Measurements from ENCODE around the gene HEBP2. TPM values are rescaled to one million over a fixed set of nuclear protein-coding genes. Genes with fewer than 3 reads are reported as not detected.

Gene HEBP2
- total and polyA plus RNA-seq, 2 of the 13 experiments (the other 11 are each of a cell fraction or from before 2014, with no cell fraction given), result 16.0 to 72.8 TPM

DNA sequence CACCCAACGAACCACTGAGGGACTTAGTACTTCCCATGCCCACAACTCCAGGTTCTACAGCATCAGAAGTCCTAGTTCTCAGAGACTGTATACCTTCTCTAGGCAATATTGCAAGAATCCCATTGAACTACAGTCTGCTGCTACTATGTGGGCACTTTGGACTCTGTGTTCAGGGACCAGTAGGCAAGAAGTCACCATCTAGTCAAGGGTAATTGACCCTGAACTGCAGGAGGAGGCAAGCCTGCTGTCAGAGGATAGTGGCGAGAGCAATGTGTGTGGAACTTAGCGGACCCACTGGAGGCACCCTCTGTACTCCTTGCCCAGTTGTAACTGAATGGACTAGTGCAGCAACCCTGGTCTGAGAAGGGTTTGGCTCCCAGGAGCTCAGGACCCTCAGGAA, 15.7 kb downstream of the HEBP2 start (continued):
- TF ChIP-seq NRL (CRISPR knock-in tag; IDR thresholded peaks at IDR 0.05; ENCODE audit: borderline replicate concordance) (no peak), SOX5 (CRISPR knock-in tag; IDR thresholded peaks at IDR 0.05; ENCODE audit: borderline replicate concordance) (no peak), POLR2AphosphoS2 (IDR thresholded peaks at IDR 0.05; ENCODE audit: low read depth, low read length) (no peak), SALL1 (CRISPR knock-in tag; IDR thresholded peaks at IDR 0.05) (peak; percentile 62), RBM22 (optimal IDR thresholded peaks at IDR 0.05; ENCODE audit: low read length) (peak; percentile 82), ZNF670 (CRISPR knock-in tag; IDR thresholded peaks at IDR 0.05; ENCODE audit: borderline replicate concordance) (no peak), NAIF1 (CRISPR knock-in tag; IDR thresholded peaks at IDR 0.05; ENCODE audit: borderline replicate concordance) (no peak), GZF1 (CRISPR knock-in tag; IDR thresholded peaks at IDR 0.05) (no peak), MXI1 (IDR thresholded peaks at IDR 0.05; ENCODE audit: borderline replicate concordance, low read depth, low read length) (peak; percentile 18; the same call in 1 of the 3 replicates), ARNT (IDR thresholded peaks at IDR 0.05) (no peak), MED13 (CRISPR knock-in tag; IDR thresholded peaks at IDR 0.05) (no peak), ZNF7 (CRISPR knock-in tag; IDR thresholded peaks at IDR 0.05) (no peak), XBP1 (CRISPR knock-in tag; IDR thresholded peaks at IDR 0.05) (no peak), MEIS2 (CRISPR knock-in tag; IDR thresholded peaks at IDR 0.05) (no peak)
- TF ChIP-seq, protein P1, sequence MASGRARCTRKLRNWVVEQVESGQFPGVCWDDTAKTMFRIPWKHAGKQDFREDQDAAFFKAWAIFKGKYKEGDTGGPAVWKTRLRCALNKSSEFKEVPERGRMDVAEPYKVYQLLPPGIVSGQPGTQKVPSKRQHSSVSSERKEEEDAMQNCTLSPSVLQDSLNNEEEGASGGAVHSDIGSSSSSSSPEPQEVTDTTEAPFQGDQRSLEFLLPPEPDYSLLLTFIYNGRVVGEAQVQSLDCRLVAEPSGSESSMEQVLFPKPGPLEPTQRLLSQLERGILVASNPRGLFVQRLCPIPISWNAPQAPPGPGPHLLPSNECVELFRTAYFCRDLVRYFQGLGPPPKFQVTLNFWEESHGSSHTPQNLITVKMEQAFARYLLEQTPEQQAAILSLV (CRISPR knock-in tag; IDR thresholded peaks at IDR 0.05; ENCODE audit: borderline replicate concordance), result 0 out of 2 replicates have a peak, but pooled peaks have one; percentile 28
- TF ChIP-seq, protein P2, sequence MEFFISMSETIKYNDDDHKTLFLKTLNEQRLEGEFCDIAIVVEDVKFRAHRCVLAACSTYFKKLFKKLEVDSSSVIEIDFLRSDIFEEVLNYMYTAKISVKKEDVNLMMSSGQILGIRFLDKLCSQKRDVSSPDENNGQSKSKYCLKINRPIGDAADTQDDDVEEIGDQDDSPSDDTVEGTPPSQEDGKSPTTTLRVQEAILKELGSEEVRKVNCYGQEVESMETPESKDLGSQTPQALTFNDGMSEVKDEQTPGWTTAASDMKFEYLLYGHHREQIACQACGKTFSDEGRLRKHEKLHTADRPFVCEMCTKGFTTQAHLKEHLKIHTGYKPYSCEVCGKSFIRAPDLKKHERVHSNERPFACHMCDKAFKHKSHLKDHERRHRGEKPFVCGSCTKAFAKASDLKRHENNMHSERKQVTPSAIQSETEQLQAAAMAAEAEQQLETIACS (CRISPR knock-in tag; IDR thresholded peaks at IDR 0.05), result no peak
- TF ChIP-seq, protein P3, sequence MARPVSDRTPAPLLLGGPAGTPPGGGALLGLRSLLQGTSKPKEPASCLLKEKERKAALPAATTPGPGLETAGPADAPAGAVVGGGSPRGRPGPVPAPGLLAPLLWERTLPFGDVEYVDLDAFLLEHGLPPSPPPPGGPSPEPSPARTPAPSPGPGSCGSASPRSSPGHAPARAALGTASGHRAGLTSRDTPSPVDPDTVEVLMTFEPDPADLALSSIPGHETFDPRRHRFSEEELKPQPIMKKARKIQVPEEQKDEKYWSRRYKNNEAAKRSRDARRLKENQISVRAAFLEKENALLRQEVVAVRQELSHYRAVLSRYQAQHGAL (CRISPR knock-in tag; IDR thresholded peaks at IDR 0.05; ENCODE audit: not compliant biosample characterization), result no peak
- TF ChIP-seq, protein P4, sequence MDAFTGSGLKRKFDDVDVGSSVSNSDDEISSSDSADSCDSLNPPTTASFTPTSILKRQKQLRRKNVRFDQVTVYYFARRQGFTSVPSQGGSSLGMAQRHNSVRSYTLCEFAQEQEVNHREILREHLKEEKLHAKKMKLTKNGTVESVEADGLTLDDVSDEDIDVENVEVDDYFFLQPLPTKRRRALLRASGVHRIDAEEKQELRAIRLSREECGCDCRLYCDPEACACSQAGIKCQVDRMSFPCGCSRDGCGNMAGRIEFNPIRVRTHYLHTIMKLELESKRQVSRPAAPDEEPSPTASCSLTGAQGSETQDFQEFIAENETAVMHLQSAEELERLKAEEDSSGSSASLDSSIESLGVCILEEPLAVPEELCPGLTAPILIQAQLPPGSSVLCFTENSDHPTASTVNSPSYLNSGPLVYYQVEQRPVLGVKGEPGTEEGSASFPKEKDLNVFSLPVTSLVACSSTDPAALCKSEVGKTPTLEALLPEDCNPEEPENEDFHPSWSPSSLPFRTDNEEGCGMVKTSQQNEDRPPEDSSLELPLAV (CRISPR knock-in tag; conservative IDR thresholded peaks at IDR 0.05; ENCODE audit: low read depth), result no peak
- TF ChIP-seq, protein P5, sequence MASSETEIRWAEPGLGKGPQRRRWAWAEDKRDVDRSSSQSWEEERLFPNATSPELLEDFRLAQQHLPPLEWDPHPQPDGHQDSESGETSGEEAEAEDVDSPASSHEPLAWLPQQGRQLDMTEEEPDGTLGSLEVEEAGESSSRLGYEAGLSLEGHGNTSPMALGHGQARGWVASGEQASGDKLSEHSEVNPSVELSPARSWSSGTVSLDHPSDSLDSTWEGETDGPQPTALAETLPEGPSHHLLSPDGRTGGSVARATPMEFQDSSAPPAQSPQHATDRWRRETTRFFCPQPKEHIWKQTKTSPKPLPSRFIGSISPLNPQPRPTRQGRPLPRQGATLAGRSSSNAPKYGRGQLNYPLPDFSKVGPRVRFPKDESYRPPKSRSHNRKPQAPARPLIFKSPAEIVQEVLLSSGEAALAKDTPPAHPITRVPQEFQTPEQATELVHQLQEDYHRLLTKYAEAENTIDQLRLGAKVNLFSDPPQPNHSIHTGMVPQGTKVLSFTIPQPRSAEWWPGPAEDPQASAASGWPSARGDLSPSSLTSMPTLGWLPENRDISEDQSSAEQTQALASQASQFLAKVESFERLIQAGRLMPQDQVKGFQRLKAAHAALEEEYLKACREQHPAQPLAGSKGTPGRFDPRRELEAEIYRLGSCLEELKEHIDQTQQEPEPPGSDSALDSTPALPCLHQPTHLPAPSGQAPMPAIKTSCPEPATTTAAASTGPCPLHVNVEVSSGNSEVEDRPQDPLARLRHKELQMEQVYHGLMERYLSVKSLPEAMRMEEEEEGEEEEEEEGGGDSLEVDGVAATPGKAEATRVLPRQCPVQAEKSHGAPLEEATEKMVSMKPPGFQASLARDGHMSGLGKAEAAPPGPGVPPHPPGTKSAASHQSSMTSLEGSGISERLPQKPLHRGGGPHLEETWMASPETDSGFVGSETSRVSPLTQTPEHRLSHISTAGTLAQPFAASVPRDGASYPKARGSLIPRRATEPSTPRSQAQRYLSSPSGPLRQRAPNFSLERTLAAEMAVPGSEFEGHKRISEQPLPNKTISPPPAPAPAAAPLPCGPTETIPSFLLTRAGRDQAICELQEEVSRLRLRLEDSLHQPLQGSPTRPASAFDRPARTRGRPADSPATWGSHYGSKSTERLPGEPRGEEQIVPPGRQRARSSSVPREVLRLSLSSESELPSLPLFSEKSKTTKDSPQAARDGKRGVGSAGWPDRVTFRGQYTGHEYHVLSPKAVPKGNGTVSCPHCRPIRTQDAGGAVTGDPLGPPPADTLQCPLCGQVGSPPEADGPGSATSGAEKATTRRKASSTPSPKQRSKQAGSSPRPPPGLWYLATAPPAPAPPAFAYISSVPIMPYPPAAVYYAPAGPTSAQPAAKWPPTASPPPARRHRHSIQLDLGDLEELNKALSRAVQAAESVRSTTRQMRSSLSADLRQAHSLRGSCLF (CRISPR knock-in tag; IDR thresholded peaks at IDR 0.05; ENCODE audit: borderline replicate concordance), result no peak
- TF ChIP-seq, protein P6, sequence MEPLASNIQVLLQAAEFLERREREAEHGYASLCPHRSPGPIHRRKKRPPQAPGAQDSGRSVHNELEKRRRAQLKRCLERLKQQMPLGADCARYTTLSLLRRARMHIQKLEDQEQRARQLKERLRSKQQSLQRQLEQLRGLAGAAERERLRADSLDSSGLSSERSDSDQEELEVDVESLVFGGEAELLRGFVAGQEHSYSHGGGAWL (CRISPR knock-in tag; IDR thresholded peaks at IDR 0.05), result no peak
